GM19463 (cell line): ENCODE data around the gene RAI14.
"Not testable (repeated sequence)": the region's sequence is repeated elsewhere in the genome, so short reads cannot be mapped to it uniquely, and the experiment has no call there.

Source experiments
- ATAC-seq: cut with Tn5 transposase; IDR thresholded peaks from one replicate; pipeline ENCODE4 v1.9.1; 2021; ENCODE audit warnings: mild to moderate bottlenecking, moderate library complexity; ENCODE audit not compliant: unreplicated experiment

RAI14 gene

DNA sequence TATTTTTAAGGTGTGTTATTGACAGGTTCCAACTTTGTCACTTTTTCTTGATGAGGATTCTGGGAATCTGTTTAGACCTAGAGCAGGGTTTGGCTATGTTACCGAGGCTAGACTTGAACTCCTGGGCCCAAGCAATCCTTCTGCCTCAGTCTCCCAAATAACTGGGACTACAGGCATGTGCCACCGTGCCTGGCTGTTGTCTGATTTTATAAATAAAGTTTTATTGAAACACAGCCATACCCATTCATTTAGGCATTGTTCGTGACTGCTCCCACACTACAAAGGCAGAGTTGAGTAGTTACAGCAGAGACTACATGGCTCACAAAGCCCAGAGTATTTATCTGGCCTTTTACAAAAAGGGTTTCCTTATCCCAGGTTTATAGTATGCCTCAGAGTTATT lies 102.4 kb downstream of the RAI14 start:
- ATAC-seq: no peak

DNA sequence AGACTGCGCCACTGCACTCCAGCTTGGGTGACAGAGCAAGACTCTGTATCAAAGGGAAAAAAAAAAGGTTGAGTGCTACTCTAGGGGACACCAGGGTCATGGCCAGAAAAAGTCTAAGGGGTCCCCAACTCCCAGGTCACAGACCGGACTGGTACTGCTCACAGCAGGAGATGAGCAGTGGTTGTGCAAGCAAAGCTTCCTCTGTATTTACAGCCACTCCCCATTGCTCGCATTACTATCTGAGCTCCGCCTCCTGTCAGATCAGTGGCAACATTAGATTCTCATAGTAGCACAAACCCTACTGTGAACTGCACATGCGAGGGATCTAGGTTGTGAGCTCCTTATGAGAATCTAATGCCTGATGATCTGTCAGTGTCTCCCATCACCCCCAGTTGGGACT lies 103.1 kb downstream of the RAI14 start:
- ATAC-seq: not testable (repeated sequence)

DNA sequence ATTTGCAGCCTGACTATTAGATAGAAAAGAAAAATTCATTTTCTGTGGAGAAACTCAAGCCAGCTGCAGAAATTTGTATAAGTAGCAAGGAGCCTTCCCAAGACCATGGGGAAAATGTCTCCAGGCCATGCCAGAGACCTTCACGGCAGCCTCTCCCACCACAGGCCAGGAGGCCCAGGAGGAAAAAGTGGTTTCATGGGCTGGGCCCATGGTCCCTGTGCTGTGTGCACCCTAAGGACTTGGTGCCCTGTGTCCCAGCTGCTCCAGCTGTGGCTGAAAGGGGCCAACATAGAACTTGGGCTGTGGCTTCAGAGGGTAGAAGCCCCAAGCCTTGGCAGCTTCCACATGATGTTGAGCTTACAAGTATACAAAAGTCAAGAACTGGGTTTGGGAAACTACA lies 109.5 kb downstream of the RAI14 start:
- ATAC-seq: no peak

DNA sequence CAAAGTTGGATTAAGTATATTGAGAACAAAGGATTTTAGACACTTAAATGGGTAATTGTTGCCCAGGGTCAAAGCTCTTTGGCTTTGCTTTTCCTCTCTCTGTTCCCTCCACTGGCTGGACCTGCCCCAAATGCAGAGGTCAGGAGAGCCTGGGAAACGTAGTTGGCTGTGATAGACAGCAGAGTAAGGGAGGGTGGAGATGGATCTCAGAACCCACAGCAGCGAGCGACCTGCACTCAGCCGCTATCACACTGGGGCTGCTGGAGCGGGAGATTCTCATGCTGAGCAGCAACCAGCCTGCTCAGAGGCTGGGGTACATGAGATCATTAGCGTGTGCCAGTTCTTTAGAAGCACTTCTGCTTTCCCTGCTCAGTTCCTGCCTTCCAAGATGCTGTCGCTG lies 111.1 kb downstream of the RAI14 start:
- no peak for ATAC-seq

DNA sequence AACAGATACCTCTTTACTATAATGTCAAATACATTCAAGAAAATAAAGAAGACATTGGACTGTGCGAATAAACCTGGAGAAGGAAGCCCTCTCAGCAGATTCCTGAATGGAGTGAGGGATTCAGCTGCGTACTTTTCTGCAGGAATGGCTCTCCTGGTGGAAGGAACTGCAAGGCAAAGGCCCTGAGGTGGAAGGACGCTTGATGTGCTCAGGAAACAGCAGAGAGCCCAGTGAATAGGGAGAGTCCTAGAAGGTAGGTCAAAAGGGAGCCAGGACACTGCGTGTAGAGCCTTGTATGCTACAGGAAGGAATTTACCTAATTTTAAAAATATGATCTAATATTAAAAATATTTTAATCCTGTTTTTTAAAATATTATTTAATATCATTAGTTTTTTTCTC lies 114.4 kb downstream of the RAI14 start:
- no peak for ATAC-seq

DNA sequence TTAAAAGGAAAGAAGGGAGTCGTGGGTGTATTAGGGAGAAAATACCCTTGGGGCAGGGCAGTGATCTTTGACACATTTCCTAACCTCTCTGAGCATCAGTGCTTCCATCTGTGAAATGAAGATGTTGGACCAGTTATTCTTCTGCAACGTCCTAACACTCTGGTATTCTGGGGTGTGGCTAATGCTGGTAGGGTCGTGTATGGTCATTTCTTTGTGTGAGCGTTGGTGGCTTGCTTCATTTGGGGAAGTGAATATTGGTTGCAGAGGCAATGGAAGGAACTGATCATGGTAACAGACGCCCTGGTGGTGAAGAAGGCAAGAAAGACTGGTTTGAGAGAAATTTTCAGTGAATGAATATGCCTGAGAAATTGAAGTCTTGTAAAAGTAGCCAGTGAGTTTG lies 114.9 kb downstream of the RAI14 start:
- ATAC-seq: no peak

DNA sequence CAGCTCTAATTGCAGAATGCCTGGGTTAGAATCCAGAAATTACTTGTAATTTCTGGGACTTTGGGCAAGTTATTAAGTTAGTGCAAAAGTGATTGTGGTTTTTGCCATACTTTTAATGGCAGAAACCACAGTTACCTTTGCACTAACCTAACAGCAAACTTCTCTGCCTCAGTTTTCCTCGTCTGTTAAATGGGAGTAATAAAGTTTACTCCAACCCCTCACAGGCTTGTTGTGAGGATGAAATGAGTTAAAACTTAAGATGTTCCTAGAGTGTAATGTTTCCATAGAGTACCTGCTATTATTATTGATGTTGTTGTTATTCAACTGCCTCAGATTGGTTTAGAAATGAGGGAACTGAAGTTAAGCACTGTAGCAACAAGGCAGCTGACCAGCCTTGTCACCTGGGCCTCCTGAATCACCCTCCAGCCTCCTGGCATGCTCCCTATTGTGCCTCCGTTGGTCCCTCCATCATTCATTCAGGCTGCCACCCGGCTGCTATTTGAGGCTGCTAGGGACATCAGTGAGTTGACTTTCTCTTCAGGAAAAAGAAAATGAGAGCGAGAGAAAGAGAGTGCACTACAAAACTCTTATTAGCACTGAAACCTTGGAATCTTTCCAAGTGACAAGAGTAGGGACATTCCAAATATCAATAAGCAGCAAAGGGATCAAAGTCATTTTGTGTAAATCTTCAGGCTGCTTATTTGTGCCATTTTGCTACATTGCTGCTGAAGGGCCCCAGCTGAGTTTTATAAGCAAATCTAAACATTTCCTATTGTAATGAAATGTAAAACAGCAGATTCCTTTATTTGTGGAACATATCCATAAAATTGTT lies 116.4 kb downstream of the RAI14 start:
- no peak for ATAC-seq

DNA sequence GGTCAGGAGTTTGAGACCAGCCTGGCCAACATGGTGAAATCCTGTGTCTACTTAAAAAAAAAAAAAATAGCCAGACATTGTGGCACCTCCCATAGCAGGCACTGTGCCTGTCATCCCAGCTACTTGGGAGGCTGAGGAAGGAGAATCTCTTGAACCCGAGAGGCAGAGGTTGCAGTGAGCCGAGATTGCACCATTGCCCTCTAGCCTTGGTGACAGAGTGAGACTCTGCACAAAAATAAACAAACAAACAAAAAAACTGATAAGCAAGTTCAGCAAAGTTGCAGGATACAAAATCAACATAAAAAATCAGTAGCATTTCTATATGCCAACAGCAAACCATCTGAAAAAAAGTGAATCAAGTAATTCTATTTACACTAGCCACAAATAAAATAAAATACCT lies 118.0 kb downstream of the RAI14 start:
- no peak for ATAC-seq

DNA sequence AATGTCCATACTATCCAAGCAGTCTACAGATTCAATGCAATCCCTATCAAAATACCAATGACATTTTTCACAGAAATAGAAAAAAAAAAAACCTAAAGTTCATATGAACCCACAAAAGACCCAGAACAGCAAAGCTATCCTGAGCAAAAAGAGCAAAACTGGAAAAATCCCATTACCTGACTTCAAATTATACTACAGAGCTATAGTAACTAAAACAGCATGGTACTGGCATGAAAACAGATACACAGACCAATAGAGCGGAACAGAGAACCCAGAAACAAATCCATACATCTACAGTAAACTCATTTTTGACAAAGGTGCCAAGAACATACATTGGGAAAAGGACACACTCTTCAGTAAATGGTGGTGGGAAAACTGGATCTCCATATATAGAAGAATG lies 118.5 kb downstream of the RAI14 start:
- ATAC-seq: not testable (repeated sequence)

DNA sequence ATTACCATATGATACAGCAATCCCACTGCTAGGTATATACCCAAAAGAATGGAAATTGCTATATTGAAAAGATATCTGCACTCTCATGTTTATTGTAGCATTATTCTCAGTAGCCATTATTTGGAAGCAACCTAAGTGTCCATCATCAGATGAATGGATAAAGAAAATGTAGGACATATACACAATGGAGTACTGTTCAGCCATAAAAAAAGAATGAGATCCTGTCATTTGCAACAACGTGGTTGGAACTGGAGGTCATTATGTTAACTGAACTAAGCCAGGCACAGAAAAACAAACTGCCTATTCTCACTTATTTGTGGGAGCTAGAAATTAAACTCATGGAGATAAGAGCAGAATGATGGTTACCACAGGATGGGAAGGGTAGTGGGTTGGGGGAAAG lies 119.8 kb downstream of the RAI14 start:
- ATAC-seq: no peak

DNA sequence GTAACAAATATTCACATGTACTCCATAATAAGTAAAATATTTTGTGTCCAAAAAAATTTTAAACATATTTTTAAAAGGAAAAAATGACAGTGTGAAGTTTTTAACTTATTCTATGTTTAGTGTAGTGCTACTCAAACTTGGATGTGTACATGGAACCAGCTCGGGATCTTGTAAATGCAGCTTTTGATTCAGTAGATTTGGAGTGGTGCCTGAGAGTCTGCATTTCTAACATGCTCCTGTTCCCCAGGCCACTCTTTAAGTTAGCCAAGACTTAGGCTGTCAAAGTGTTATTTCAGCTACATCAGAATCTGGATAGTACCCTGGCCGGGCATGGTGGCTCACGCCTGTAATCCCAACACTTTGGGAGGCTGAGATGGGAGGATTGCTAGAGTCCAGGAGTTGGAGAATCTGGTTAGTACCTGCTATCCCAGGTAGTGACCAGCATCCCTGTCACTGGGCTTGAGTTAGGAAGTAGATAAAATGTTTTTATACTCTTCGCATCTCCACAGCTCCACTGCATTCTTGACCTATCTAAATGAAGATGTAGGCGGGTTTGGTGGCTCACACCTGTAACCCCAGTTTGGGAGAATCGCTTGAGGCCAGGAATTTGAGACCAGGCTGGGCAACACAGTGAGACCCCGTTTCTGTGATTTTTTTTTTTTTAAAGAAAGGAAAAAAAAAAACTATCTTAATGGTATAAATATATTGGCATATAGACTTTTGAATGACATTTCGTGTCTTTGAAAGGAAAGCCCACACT lies 122.1 kb downstream of the RAI14 start:
- no peak for ATAC-seq

DNA sequence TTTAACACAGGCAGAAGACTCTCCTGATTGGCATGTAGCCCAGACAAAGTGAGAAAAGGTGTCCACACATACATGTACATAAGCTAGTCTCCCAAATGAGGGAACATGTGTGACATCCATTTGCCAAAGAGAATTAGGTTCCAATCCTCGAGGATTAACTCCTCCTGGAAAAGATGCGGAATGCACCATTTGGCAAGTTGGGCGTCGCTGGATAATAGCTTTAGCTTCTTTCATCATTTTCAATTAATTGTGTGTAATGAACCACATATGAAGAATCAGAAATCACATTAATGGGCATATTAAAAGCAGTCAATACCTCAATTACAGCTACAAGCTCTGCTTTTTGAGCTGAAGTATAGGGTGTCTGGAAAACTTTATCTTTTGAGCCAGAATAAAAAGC lies 127.8 kb downstream of the RAI14 start:
- not testable (repeated sequence) for ATAC-seq

DNA sequence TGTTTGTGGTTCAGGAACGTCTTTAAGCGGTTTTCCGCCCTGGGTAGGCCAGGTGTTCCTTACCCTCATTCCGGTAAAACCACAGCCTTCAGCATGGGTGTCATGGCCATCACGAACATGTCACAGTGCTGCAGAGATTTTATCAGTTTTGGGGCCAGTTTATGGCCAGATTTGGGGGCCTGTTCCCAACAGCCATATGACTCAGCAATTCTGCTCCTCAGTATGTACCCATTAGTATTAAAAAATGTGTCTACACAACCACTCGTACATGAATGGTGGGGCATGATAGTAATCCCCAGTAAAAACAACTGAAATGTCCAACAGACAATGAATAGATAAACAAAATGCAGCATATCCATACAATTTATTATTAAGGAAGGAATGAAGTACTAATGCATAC lies 130.9 kb downstream of the RAI14 start:
- ATAC-seq: no peak

DNA sequence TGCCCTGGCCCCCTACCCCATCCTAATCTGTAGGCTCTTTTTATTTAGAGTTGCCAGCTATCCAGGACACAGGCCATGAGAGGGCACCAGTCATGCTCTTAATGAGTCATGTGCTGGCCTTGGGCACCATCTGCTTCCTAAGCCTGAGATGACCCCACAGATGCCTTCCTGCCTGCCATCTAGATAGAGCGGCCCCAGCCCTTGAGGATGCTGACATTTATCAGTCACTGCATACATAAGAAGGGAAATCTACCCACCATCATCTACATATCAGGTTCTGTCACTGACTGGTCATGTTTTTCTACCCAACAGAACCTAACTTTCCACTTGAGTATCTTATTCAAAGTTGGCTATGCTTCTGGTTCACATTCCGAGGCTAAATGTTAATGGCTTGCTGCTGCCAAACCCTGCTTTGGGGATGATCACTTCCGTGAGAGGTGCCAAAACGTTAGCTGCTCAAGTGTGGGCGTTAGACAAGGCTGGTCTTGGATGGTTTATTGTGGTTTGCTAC lies 132.9 kb downstream of the RAI14 start:
- ATAC-seq: no peak

DNA sequence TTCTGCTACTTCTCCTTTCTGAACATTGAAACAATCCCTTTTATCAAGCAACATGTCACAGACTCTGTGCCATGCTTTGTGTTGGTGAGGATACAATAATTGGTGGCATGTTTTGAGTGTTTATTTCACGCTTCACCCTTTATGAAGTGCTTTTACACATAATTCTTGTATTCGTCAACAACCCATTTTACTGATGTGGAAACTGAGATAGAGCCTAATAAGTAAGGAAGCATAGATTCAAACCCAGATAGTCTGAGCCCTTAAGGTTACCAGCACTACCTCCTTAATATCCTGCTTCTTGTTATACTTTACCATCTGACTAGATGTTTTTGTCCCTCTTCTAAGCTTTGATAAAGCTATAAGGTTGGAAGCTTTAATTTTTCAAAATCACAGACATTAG lies 133.5 kb downstream of the RAI14 start:
- ATAC-seq: no peak

DNA sequence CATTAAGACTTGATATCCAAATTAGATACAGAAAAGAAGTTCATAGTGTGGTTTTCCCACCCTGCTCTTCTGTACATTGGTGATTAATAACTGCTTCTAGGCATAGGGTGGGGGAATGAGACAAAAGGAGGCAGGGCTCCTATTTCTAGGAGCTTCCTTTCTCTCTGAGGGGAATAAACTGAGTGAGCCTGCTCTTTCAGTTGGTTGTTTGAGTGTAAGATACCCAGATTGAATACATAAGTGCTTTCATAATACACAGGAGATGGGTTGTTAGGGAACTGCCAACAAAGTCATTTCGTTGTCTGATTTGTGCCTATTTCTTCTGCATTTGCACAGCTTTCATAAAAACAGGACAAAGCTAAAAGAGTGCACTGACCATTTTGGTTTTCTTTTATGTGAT lies 133.9 kb downstream of the RAI14 start:
- no peak for ATAC-seq

DNA sequence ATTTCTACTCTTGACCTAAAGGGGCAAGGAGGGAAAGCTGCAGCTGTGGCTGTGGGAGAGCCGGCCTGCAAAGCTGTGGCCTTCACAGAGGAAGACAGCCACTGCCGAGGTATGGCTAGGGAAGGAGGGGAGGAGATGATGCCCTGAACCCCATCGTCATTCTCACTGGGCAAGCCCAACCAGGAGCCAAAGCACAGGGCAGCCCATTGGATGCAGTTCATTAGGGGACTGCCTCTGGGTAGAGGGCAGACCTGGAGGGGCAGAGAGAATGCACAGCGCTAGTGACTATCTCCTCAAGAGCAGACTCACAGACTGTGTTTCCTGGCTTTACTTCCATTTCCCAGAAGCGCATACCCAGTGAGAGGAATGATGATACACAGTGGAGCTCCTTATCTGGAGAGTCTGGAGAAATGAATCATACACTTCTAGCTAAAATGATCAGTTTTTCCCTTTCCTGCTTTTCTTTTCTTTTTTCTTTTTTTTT lies 135.7 kb downstream of the RAI14 start:
- no peak for ATAC-seq

DNA sequence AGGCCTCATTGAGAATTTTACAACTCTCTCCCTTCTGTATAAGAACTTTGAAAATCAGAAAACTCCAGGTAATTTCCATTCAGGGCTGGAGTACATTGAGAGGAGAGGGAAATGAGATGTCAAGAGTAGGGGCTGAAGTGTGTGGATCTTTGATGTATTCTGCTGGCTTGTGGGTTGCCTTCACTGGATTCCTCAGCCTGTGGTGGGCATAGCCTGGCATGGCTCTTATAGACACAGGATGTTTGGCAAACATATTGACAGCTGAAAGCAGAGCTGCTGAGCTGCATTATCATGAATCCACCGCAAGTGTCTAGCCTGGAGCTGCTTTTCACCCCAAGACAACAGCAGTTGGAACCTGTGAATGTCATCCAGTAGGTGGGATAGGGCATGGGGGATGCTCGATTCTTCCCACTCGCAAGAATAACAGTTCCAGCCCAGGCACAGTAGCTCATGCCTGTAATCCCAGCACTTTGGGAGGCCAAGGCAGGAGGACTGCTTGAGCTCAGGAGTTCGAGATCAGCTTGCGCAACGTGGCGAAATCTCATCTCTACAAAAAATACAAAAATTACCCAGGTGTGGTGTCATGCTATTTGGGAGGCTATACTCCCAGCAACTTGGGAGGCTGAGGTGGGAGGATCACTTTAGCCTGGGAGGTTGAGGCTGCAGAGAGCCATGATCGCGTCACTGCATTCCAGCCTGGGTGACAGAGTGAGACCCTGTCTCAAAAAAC lies 146.9 kb downstream of the RAI14 start:
- no peak for ATAC-seq

DNA sequence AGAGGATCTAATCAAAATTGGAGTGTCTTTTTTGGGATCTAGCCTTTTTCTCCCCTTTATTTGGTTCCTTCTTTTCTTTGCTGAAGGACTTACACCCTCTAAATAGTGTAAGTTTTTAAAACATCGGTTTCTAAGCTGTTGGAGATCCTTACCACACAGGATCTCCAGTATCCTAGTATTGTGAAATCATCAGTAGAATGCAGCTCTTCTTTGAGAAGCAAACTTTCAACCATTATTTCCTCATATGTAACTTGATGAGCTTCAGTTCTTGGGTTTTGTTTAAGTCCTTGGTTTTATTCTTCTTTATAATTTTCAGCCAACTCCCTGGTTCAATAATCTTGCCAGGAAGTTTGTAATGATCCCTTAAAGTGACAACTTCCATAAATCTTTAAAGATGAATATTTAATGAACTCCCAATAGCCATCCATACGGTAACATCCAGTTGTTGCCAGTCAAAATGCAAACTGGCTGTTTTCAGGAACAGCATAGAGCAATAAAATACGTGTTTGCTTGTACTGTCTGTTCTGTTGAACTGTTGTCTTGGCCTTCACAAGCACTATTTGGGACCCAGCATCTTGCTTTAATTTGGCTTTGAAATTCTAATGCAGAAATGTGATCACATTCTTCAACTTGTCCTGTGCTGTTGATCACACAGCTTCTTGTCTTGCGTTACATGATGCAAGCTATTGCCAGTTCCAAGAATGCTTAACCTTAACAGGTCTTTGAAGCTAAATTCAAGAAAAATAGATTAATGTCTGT lies 148.0 kb downstream of the RAI14 start:
- no peak for ATAC-seq

DNA sequence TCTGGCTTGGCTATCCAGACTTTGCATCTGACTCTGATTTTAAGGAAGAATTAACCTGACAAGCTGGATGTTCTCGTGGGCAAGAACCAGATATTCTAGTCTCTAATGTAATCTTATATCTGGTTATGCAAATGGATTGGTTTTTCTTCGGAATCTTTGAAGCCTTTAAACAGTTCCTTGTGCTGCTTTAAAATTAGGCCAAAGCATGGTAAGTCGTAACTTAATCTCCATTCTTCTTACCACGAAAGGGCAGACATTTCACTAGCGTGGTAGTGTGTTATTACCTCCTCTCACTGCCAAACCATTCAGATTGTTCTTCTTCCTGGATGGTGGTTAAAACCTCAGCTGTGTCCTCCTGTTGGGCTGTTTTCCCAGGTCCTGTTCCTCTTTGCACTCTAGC lies 148.8 kb downstream of the RAI14 start:
- ATAC-seq: no peak

DNA sequence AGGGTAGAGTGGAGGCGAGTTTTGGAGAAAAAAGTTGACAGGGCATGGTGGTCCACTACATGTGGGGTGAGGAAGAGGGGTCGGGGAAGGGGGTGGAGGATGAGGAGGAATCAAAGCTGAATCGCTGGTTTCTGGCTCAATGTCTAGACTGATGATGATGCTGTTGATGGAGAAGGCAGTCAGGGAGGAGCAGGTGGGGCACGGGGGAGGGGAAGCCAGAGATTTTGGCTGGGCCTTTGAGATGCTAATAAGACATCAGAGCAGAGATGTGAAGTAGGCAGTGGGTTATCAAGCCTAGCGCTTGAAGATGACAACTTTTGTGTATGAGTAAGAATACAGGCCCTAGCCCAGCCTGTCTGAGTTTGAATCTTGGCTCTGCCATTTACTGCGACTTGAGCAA lies 150.4 kb downstream of the RAI14 start:
- no peak for ATAC-seq
